Transverse colon (tissue), 4 donors: ENCODE data around the gene CEP290. TPM values are rescaled to one million over a fixed set of nuclear protein-coding genes. Genes with fewer than 3 reads are reported as not detected.
A peak's percentile ranks its signal among the peaks of the same experiment; 100 is the strongest.

Experiments used
- DNase-seq: peaks from one replicate; pipeline ENCODE4 v3.0.0-alpha.2; 2019
- H3K27ac ChIP-seq, 4 donors: fragments of 200-600 bp; sonication (generic); 2 replicates each; pipeline ENCODE4 v1.5.1; 2016 to 2018; ENCODE audit warnings: inconsistent platforms in 4 of 4
- H3K27me3 ChIP-seq: fragments of 200-600 bp; sonication (generic); 2 replicates; pipeline ENCODE4 v1.5.1; 2017; ENCODE audit warnings: inconsistent platforms
- H3K36me3 ChIP-seq, 4 donors: fragments of 200-600 bp; sonication (generic); 2 replicates each; pipeline ENCODE4 v1.5.1; 2017 to 2019; ENCODE audit warnings: inconsistent platforms in 4 of 4
- H3K4me1 ChIP-seq, 4 donors: fragments of 200-600 bp; sonication (generic); 2 replicates each; pipeline ENCODE4 v1.5.1; 2017 to 2020; ENCODE audit warnings: inconsistent platforms in 4 of 4
- H3K4me3 ChIP-seq, 4 donors: fragments of 200-600 bp; sonication (generic); 1 replicate in 1 of 4; 2 replicates in 3 of 4; pipeline versions ENCODE4 v1.5.1 to v1.6.1; 2017 to 2019; ENCODE audit warnings: inconsistent platforms in 4 of 4
- H3K9me3 ChIP-seq, 2 donors: fragments of 200-600 bp; sonication (generic); 2 replicates each; pipeline ENCODE4 v1.5.1; 2017 to 2019; ENCODE audit warnings: inconsistent platforms in 2 of 2
- CTCF ChIP-seq, 5 experiments: fragments of 200-600 bp in 3 of 5; fragments of 450-650 bp in 2 of 5; sonication (generic) in 3 of 5; IDR thresholded peaks; 1 replicate in 2 of 5; 2 replicates in 3 of 5; pipeline ENCODE4 v1.5.1; 2016 to 2017; ENCODE audit warnings: antibody characterized with exemption in 5 of 5, inconsistent platforms in 3 of 5, mild to moderate bottlenecking in 2 of 5, moderate library complexity in 1 of 5
- EP300 ChIP-seq: sonication (generic); formaldehyde crosslinking; IDR thresholded peaks from one replicate; pipeline ENCODE4 v1.6.1; 2017; ENCODE audit warnings: antibody characterized with exemption, low read depth
- POLR2A ChIP-seq: fragments of 450-650 bp; IDR thresholded peaks from one replicate; pipeline ENCODE4 v1.6.1; 2016; ENCODE audit warnings: antibody characterized with exemption, mild to moderate bottlenecking, moderate library complexity
- POLR2AphosphoS5 ChIP-seq, 3 donors: sonication (generic); formaldehyde crosslinking; IDR thresholded peaks; one replicate each; pipeline ENCODE4 v1.6.1; 2016; ENCODE audit warnings: antibody characterized with exemption in 3 of 3
- WGBS, 2 donors: methylation state at CpG; one replicate each; pipeline ENCODE4 v1.1.5; 2018; ENCODE audit warnings: low coverage in 1 of 2; 5-methylcytosine and 5-hydroxymethylcytosine counted together
- in situ Hi-C, 4 donors: fragments of 200-750 bp; cut with MboI; loops; one replicate each; pipeline versions ENCODE4 v1.15.0 to v1.15.1; 2017; ENCODE audit warnings: low sequenced_read_pairs in 3 of 4, low pct_ligation_motif_present in 1 of 4, low pct_unique_long_range_greater_than_20kb in 1 of 4
- intact Hi-C: fragments of 100-400 bp; cut with DNase I; formaldehyde crosslinking; loops from one replicate; pipeline ENCODE4 v1.15.1; 2023; ENCODE audit warnings: low total_unique reads
- total RNA-seq, 4 donors: library from RNA; depleted of rRNA; stranded (reverse); fragments of >200 nt; gene quantifications; one replicate each; pipeline ENCODE4 v1.1.0, GENCODE V29; 2016

The CEP290 gene
- total RNA-seq, result 10 to 100 TPM; 15.1 to 44.9 (median 18.8) TPM

- 0% methylated on average over 24 to 49 of the region's 49 CpGs for WGBS, 2 donors
- Histone ChIP-seq H3K27ac (peak within 1 kb of the TSS; percentile 81 to 94 (median 86)), H3K4me1 (peaks cover 11 to 34% (median 17%) of the 10 kb centered on the region in 4 donors), H3K27me3 (no peaks in the 10 kb centered on the region), H3K9me3 (no peaks in the 10 kb centered on the region), H3K4me3 (peak within 1 kb of the TSS; percentile 65 to 97 (median 70)), H3K36me3 (no peaks in the 10 kb centered on the region)
- TF ChIP-seq POLR2AphosphoS5 (IDR thresholded peaks at IDR 0.05) (peak in 2 of 3 donors; percentile 76 to 84), CTCF (IDR thresholded peaks at IDR 0.05) (no peak), POLR2A (peak; percentile 71)
- peak; percentile 96 for DNase-seq
- intact Hi-C loops, result loop anchor here (10.0 kb wide), 1 partner anchor 433 kb away; no protein-coding TSS in a partner anchor
- in situ Hi-C loops, result loop anchor here in 2 of 4 donors (25.0 kb wide), 1 partner anchor 845 kb away; no protein-coding TSS in a partner anchor
These were observed at the start of gene CEP290, which contains the start of gene TMTC3 for GRCh38 chr12:88141774-88142609. TSS of gene CEP290 (minus strand) at chr12:88142088. CDS start at chr12:88141307, 781 bp downstream. TSS of gene TMTC3 (plus strand) at chr12:88142307. CDS start at chr12:88148316, 6,009 bp downstream.

GRCh38 chr12:88188180-88188579 is 46.3 kb upstream of the CEP290 start:
- in situ Hi-C loops (no loop called here), intact Hi-C loops (no loop called here)
- H3K9me3 ChIP-seq, result no peaks in the 10 kb centered on the region
- peaks cover 0 to 5% (median 3%) of the 10 kb centered on the region in 4 donors for H3K4me1 ChIP-seq
- 55 to 58% methylated on average over 1 of the region's 1 CpG for WGBS, 2 donors
- no peak overlapping the region for H3K4me3 ChIP-seq
- peaks cover 0 to 3% (median 0%) of the 10 kb centered on the region in 4 donors for H3K36me3 ChIP-seq
- TF ChIP-seq POLR2A, result no peak
- TF ChIP-seq POLR2AphosphoS5 (IDR thresholded peaks at IDR 0.05), result no peak
- TF ChIP-seq EP300, result no peak
- H3K27ac ChIP-seq, result no peak overlapping the region
- no peak for DNase-seq
- H3K27me3 ChIP-seq, result no peaks in the 10 kb centered on the region

- WGBS, 2 donors, result 77 to 84% methylated on average over 2 of the region's 2 CpGs
- Histone ChIP-seq H3K36me3 (no peaks in the 10 kb centered on the region), H3K27me3 (no peaks in the 10 kb centered on the region), H3K27ac (no peak overlapping the region), H3K4me3 (no peak overlapping the region), H3K4me1 (peaks cover 0 to 5% (median 3%) of the 10 kb centered on the region in 4 donors), H3K9me3 (no peaks in the 10 kb centered on the region)
- in situ Hi-C loops, result no loop called here
- intact Hi-C loops, result no loop called here
- DNase-seq, result no peak
- TF ChIP-seq POLR2AphosphoS5 (IDR thresholded peaks at IDR 0.05) (no peak), POLR2A (no peak), CTCF (IDR thresholded peaks at IDR 0.05) (no peak), EP300 (no peak)
These were observed 45.7 kb upstream of the CEP290 start for GRCh38 chr12:88187571-88187970.

GRCh38 chr12:88185988-88186387 is 44.1 kb upstream of the CEP290 start:
- Histone ChIP-seq H3K27ac (no peak overlapping the region), H3K36me3 (no peaks in the 10 kb centered on the region), H3K9me3 (no peaks in the 10 kb centered on the region), H3K4me3 (no peak overlapping the region), H3K27me3 (no peaks in the 10 kb centered on the region), H3K4me1 (peaks cover 0 to 5% (median 3%) of the 10 kb centered on the region in 4 donors)
- in situ Hi-C loops, result no loop called here
- DNase-seq, result no peak
- no peak for TF ChIP-seq CTCF (IDR thresholded peaks at IDR 0.05)
- TF ChIP-seq POLR2A, result no peak
- no peak for TF ChIP-seq POLR2AphosphoS5 (IDR thresholded peaks at IDR 0.05)
- no peak for TF ChIP-seq EP300
- intact Hi-C loops, result no loop called here
